ENCODE results near the gene GSTO1.

GRCh38 chr10:104314591-104315485, 60.1 kb downstream of the GSTO1 start:
- TF ChIP-seq EZH2 (IDR thresholded peaks at IDR 0.05; ENCODE audit: insufficient read depth, poor library complexity, severe bottlenecking) (no peak), EZH2phosphoT487 (IDR thresholded peaks at IDR 0.05; ENCODE audit: insufficient read depth, low read depth) (no peak)
